Activated CD8-positive, alpha-beta memory T cell treated with anti-CD3 and anti-CD28 coated beads, Interleukin-2, amount 10 ng/mL, durations not matched to agents 7 days and 5 days (primary cell): ENCODE data around the gene GRPEL1. TPM values are rescaled to one million over a fixed set of nuclear protein-coding genes. Genes with fewer than 3 reads are reported as not detected.
A peak's percentile ranks its signal among the peaks of the same experiment; 100 is the strongest.

ENCODE experiments used
- ATAC-seq: fragments of 150-1000 bp; cut with Tn5 transposase; one replicate; pipeline ENCODE4 v1.10.0; 2021; ENCODE audit warnings: moderate library complexity
- CTCF ChIA-PET: fragments of 350-600 bp; sonication (Branson Sonifier 250); formaldehyde crosslinking; loops from one replicate; lab custom pipeline; 2021; ENCODE audit warnings: antibody characterized with exemption; lab: Charles Lee
- DNase-seq: peaks from one replicate; pipeline ENCODE4 v3.0.0-alpha.2; 2020
- H3K27ac Mint-ChIP-seq: one replicate; pipeline ENCODE4 v1.8.0; 2021; ENCODE audit warnings: mild to moderate bottlenecking, mixed read lengths
- H3K27me3 Mint-ChIP-seq: one replicate; pipeline ENCODE4 v1.8.0; 2021; ENCODE audit warnings: mixed read lengths
- H3K36me3 Mint-ChIP-seq: one replicate; pipeline ENCODE4 v1.8.0; 2021; ENCODE audit warnings: mild to moderate bottlenecking, mixed read lengths
- H3K4me1 Mint-ChIP-seq: one replicate; pipeline ENCODE4 v1.8.0; 2021; ENCODE audit warnings: mixed read lengths
- H3K4me3 Mint-ChIP-seq: one replicate; pipeline ENCODE4 v1.8.0; 2021; ENCODE audit warnings: mild to moderate bottlenecking, moderate library complexity, mixed read lengths
- H3K9me3 Mint-ChIP-seq: one replicate; pipeline ENCODE4 v1.8.0; 2022; ENCODE audit warnings: low read depth, mixed read lengths
- total RNA-seq, 2 experiments: library from RNA; stranded (reverse); gene quantifications; one replicate each; pipeline ENCODE4 v1.2.3, GENCODE V29; 2021

Gene GRPEL1
- total RNA-seq, 2 experiments from 2014 or later, result 40.0 to 59.9 TPM

GRCh38 chr4:7054106-7054880 is 13.6 kb downstream of the GRPEL1 start:
- H3K27ac Mint-ChIP-seq, result no peak overlapping the region
- DNase-seq (no peak), ATAC-seq (no peak)
- H3K4me1 Mint-ChIP-seq, result peaks cover 24% of the 10 kb centered on the region
- no peaks in the 10 kb centered on the region for H3K27me3 Mint-ChIP-seq
- CTCF ChIA-PET, result interaction anchor here (0.7 to 1.5 kb wide), 4 partner anchors 10 to 16 kb away, joined by 3 to 5 read pairs (median 3); partner anchors contain the start of genes GRPEL1 and TADA2B
- H3K4me3 Mint-ChIP-seq, result no peak overlapping the region
- peaks cover 24% of the 10 kb centered on the region for H3K36me3 Mint-ChIP-seq
- H3K9me3 Mint-ChIP-seq, result no peaks in the 10 kb centered on the region

- DNase-seq (no peak), ATAC-seq (no peak)
- no peak overlapping the region for H3K27ac Mint-ChIP-seq
- H3K9me3 Mint-ChIP-seq, result no peaks in the 10 kb centered on the region
- peaks cover 14% of the 10 kb centered on the region for H3K4me1 Mint-ChIP-seq
- no peak overlapping the region for H3K4me3 Mint-ChIP-seq
- CTCF ChIA-PET, result interaction anchor here (0.6 to 0.8 kb wide), 3 partner anchors 14 to 180 kb away, joined by 3 to 4 read pairs (median 3); no protein-coding TSS in a partner anchor
- H3K27me3 Mint-ChIP-seq, result no peaks in the 10 kb centered on the region
- H3K36me3 Mint-ChIP-seq, result peaks cover 15% of the 10 kb centered on the region
Observed at GRCh38 chr4:7052923-7053715, 14.7 kb downstream of the GRPEL1 start.

GRCh38 chr4:7052313-7052712 is 15.6 kb downstream of the GRPEL1 start:
- Mint-ChIP-seq H3K27ac (no peak overlapping the region), H3K9me3 (no peaks in the 10 kb centered on the region), H3K4me1 (peaks cover 14% of the 10 kb centered on the region), H3K36me3 (peaks cover 12% of the 10 kb centered on the region), H3K27me3 (no peaks in the 10 kb centered on the region), H3K4me3 (no peak overlapping the region)
- ATAC-seq (no peak), DNase-seq (no peak)
- CTCF ChIA-PET, result interaction anchor here (0.8 kb wide), 1 partner anchor 179 kb away, joined by 3 read pairs; no protein-coding TSS in a partner anchor

- Mint-ChIP-seq H3K4me3 (no peak overlapping the region), H3K27me3 (no peaks in the 10 kb centered on the region), H3K4me1 (peaks cover 16% of the 10 kb centered on the region), H3K36me3 (peaks cover 12% of the 10 kb centered on the region), H3K27ac (no peak overlapping the region), H3K9me3 (no peaks in the 10 kb centered on the region)
- DNase-seq, result no peak
- no peak for ATAC-seq
- CTCF ChIA-PET, result no interaction called here
Observed at GRCh38 chr4:7051905-7052304, 16.0 kb downstream of the GRPEL1 start.

- ATAC-seq, result no peak
- CTCF ChIA-PET, result interaction anchor here (1.0 kb wide), 1 partner anchor 10 kb away, joined by 3 read pairs; no protein-coding TSS in a partner anchor
- H3K27ac Mint-ChIP-seq, result no peak overlapping the region
- no peaks in the 10 kb centered on the region for H3K27me3 Mint-ChIP-seq
- no peaks in the 10 kb centered on the region for H3K9me3 Mint-ChIP-seq
- H3K36me3 Mint-ChIP-seq, result peaks cover 12% of the 10 kb centered on the region
- H3K4me3 Mint-ChIP-seq, result no peak overlapping the region
- DNase-seq, result no peak
- H3K4me1 Mint-ChIP-seq, result peaks cover 22% of the 10 kb centered on the region
Observed at GRCh38 chr4:7051144-7051495, 16.7 kb downstream of the GRPEL1 start.

GRCh38 chr4:7050481-7051143 is 17.3 kb downstream of the GRPEL1 start:
- Mint-ChIP-seq H3K4me1 (peaks cover 28% of the 10 kb centered on the region), H3K27me3 (no peaks in the 10 kb centered on the region), H3K9me3 (no peaks in the 10 kb centered on the region), H3K4me3 (no peak overlapping the region), H3K27ac (no peak overlapping the region), H3K36me3 (peaks cover 12% of the 10 kb centered on the region)
- DNase-seq, result no peak
- CTCF ChIA-PET, result interaction anchor here (1.0 kb wide), 1 partner anchor 9 kb away, joined by 3 read pairs; no protein-coding TSS in a partner anchor
- ATAC-seq, result no peak

- CTCF ChIA-PET, result no interaction called here
- Mint-ChIP-seq H3K4me1 (peaks cover 36% of the 10 kb centered on the region), H3K9me3 (no peaks in the 10 kb centered on the region), H3K36me3 (peaks cover 8% of the 10 kb centered on the region), H3K27ac (no peak overlapping the region), H3K27me3 (no peaks in the 10 kb centered on the region), H3K4me3 (no peak overlapping the region)
- no peak for DNase-seq
- no peak for ATAC-seq
Observed at GRCh38 chr4:7049739-7050138, 18.1 kb downstream of the GRPEL1 start.

- Mint-ChIP-seq H3K27ac (no peak overlapping the region), H3K27me3 (no peaks in the 10 kb centered on the region), H3K36me3 (peaks cover 6% of the 10 kb centered on the region), H3K9me3 (no peaks in the 10 kb centered on the region), H3K4me1 (peaks cover 41% of the 10 kb centered on the region), H3K4me3 (no peak overlapping the region)
- CTCF ChIA-PET, result no interaction called here
- ATAC-seq (no peak), DNase-seq (no peak)
Observed at GRCh38 chr4:7049295-7049694, 18.6 kb downstream of the GRPEL1 start.

- Mint-ChIP-seq H3K27me3 (no peaks in the 10 kb centered on the region), H3K27ac (no peak overlapping the region), H3K36me3 (peaks cover under 1% of the 10 kb centered on the region), H3K9me3 (no peaks in the 10 kb centered on the region), H3K4me1 (peaks cover 41% of the 10 kb centered on the region), H3K4me3 (no peak overlapping the region)
- DNase-seq (no peak), ATAC-seq (no peak)
- CTCF ChIA-PET, result interaction anchor here (1.7 kb wide), 1 partner anchor 19 kb away, joined by 6 read pairs; the partner anchor contains the start of gene GRPEL1
Observed at GRCh38 chr4:7048642-7049041, 19.2 kb downstream of the GRPEL1 start.

- Mint-ChIP-seq H3K27me3 (peaks cover 4% of the 10 kb centered on the region), H3K9me3 (no peaks in the 10 kb centered on the region), H3K4me1 (peaks cover 40% of the 10 kb centered on the region), H3K4me3 (no peak overlapping the region), H3K36me3 (no peaks in the 10 kb centered on the region), H3K27ac (no peak overlapping the region)
- CTCF ChIA-PET, result interaction anchor here (1.7 kb wide), 1 partner anchor 20 kb away, joined by 6 read pairs; the partner anchor contains the start of gene GRPEL1
- ATAC-seq (no peak), DNase-seq (no peak)
Observed at GRCh38 chr4:7046971-7047370, 20.9 kb downstream of the GRPEL1 start.

GRCh38 chr4:7045961-7046921 is 21.6 kb downstream of the GRPEL1 start:
- H3K4me3 Mint-ChIP-seq, result no peak overlapping the region
- no peak overlapping the region for H3K27ac Mint-ChIP-seq
- H3K9me3 Mint-ChIP-seq, result no peaks in the 10 kb centered on the region
- H3K36me3 Mint-ChIP-seq, result no peaks in the 10 kb centered on the region
- no peak for ATAC-seq
- H3K27me3 Mint-ChIP-seq, result peaks cover 11% of the 10 kb centered on the region
- CTCF ChIA-PET, result interaction anchor here (1.0 to 7.3 kb wide), 2 partner anchors 11 to 20 kb away, joined by 3 to 153 read pairs; partner anchors contain the start of gene GRPEL1
- peaks cover 42% of the 10 kb centered on the region for H3K4me1 Mint-ChIP-seq
- DNase-seq, result no peak

GRCh38 chr4:7045553-7045952 is 22.3 kb downstream of the GRPEL1 start:
- DNase-seq (no peak), ATAC-seq (no peak)
- no peak overlapping the region for H3K27ac Mint-ChIP-seq
- H3K4me1 Mint-ChIP-seq, result peaks cover 40% of the 10 kb centered on the region
- CTCF ChIA-PET, result interaction anchor here (0.6 to 7.3 kb wide), 5 partner anchors 9 to 259 kb away, joined by 3 to 153 read pairs (median 5); partner anchors contain the start of gene GRPEL1
- H3K27me3 Mint-ChIP-seq, result peaks cover 11% of the 10 kb centered on the region
- H3K9me3 Mint-ChIP-seq, result no peaks in the 10 kb centered on the region
- H3K4me3 Mint-ChIP-seq, result peak overlapping the region; percentile 27
- no peaks in the 10 kb centered on the region for H3K36me3 Mint-ChIP-seq
